MM.1S (cell line): ENCODE measurements around the gene CTRB2.

ENCODE experiments used
- DNase-seq: peaks from one replicate; pipeline ENCODE4 v3.0.0-alpha.2; 2015
- H2AFZ ChIP-seq: fragments of 300-600 bp; sonication (generic); 2 replicates; pipeline ENCODE4 v1.6.0; 2016; ENCODE audit warnings: antibody characterized with exemption, low read length
- H3F3A ChIP-seq: fragments of 300-600 bp; sonication (generic); 2 replicates; pipeline ENCODE4 v1.6.1; 2016; ENCODE audit warnings: mild to moderate bottlenecking, antibody characterized with exemption, low read length, moderate library complexity, mixed read lengths; ENCODE audit not compliant: insufficient read depth
- H3K27ac ChIP-seq: fragments of 300-600 bp; sonication (generic); 2 replicates; pipeline ENCODE4 v1.5.1; 2016; ENCODE audit warnings: mild to moderate bottlenecking, low read length
- H3K27me3 ChIP-seq: fragments of 300-600 bp; sonication (generic); replicated peaks from 2 replicates; pipeline ENCODE4 v1.6.0; 2016; ENCODE audit warnings: low read length; ENCODE audit not compliant: insufficient read depth
- H3K36me3 ChIP-seq: fragments of 300-600 bp; sonication (generic); replicated peaks from 2 replicates; pipeline ENCODE4 v1.6.1; 2016; ENCODE audit warnings: mild to moderate bottlenecking, low read length, mixed read lengths; ENCODE audit not compliant: insufficient read depth
- H3K4me1 ChIP-seq: fragments of 300-600 bp; sonication (generic); 2 replicates; pipeline ENCODE4 v1.6.1; 2016; ENCODE audit warnings: low read length, mixed read lengths
- H3K4me2 ChIP-seq: fragments of 300-600 bp; sonication (generic); 2 replicates; pipeline ENCODE4 v1.6.0; 2016; ENCODE audit warnings: low read depth, low read length
- H3K4me3 ChIP-seq: fragments of 300-600 bp; sonication (generic); 2 replicates; pipeline ENCODE4 v1.5.1; 2016; ENCODE audit warnings: low read length, mixed read lengths
- H3K79me2 ChIP-seq: fragments of 300-600 bp; sonication (generic); 2 replicates; pipeline ENCODE4 v1.6.1; 2016; ENCODE audit warnings: mixed run types, low read length, mixed read lengths
- H3K9ac ChIP-seq: fragments of 300-600 bp; sonication (generic); 2 replicates; pipeline ENCODE4 v1.6.1; 2016; ENCODE audit warnings: low read length, mixed read lengths
- H3K9me2 ChIP-seq: fragments of 300-600 bp; sonication (generic); replicated peaks from 2 replicates; pipeline ENCODE4 v1.6.1; 2016; ENCODE audit warnings: mild to moderate bottlenecking, low read length, mixed read lengths; ENCODE audit not compliant: insufficient read depth
- H3K9me3 ChIP-seq: fragments of 300-600 bp; sonication (generic); replicated peaks from 2 replicates; pipeline ENCODE4 v1.6.1; 2016; ENCODE audit warnings: mild to moderate bottlenecking, low read length, mixed read lengths; ENCODE audit not compliant: insufficient read depth
- H4K20me1 ChIP-seq: fragments of 300-600 bp; sonication (generic); 2 replicates; pipeline ENCODE4 v1.6.1; 2016; ENCODE audit warnings: mild to moderate bottlenecking, low read length, moderate library complexity, mixed read lengths; ENCODE audit not compliant: insufficient read depth
- CTCF ChIP-seq: fragments of 300-600 bp; sonication (generic); IDR thresholded peaks from 2 replicates; pipeline ENCODE4 v1.5.1; 2016; ENCODE audit warnings: antibody characterized with exemption, low read length, mixed read lengths
- EZH2 ChIP-seq: fragments of 300-600 bp; sonication (generic); optimal IDR thresholded peaks from 2 replicates; pipeline ENCODE3; 2017; ENCODE audit warnings: low read depth, mild to moderate bottlenecking, antibody characterized with exemption, low read length, mixed read lengths
- EZH2phosphoT487 ChIP-seq: fragments of 300-600 bp; sonication (generic); IDR thresholded peaks from 2 replicates; pipeline ENCODE4 v1.6.1; 2018; ENCODE audit warnings: antibody characterized with exemption, low read length

CTRB2 gene

GRCh38 chr16:75218256-75219076, 11.5 kb upstream of the CTRB2 start, which contains the start of gene CTRB1:
CTRB1 (plus strand) TSS chr16:75218988; CDS start chr16:75219008, 20 bp downstream.
- H4K20me1 ChIP-seq, result no peaks in the 10 kb centered on the region
- H3K27ac ChIP-seq, result no peak within 1 kb of the TSS
- H2AFZ ChIP-seq, result no peak within 1 kb of the TSS
- no peaks in the 10 kb centered on the region for H3K27me3 ChIP-seq
- H3K79me2 ChIP-seq, result no peaks in the 10 kb centered on the region
- no peaks in the 10 kb centered on the region for H3K9me3 ChIP-seq
- no peak within 1 kb of the TSS for H3K4me3 ChIP-seq
- TF ChIP-seq EZH2phosphoT487 (no peak), CTCF (no peak)
- no peaks in the 10 kb centered on the region for H3K4me1 ChIP-seq
- no peak within 1 kb of the TSS for H3K4me2 ChIP-seq
- H3K9me2 ChIP-seq, result no peaks in the 10 kb centered on the region
- DNase-seq, result no peak
- no peak within 1 kb of the TSS for H3K9ac ChIP-seq
- H3F3A ChIP-seq, result no peaks in the 10 kb centered on the region
- no peaks in the 10 kb centered on the region for H3K36me3 ChIP-seq

GRCh38 chr16:75217389-75217851, 10.5 kb upstream of the CTRB2 start:
- Histone ChIP-seq H3K27me3 (no peaks in the 10 kb centered on the region), H3K9me2 (no peaks in the 10 kb centered on the region), H3K4me2 (no peak overlapping the region), H3K9me3 (no peaks in the 10 kb centered on the region), H4K20me1 (no peaks in the 10 kb centered on the region), H3K4me3 (no peak overlapping the region), H3K79me2 (no peaks in the 10 kb centered on the region), H3F3A (no peaks in the 10 kb centered on the region), H2AFZ (no peak overlapping the region), H3K4me1 (no peaks in the 10 kb centered on the region), H3K27ac (no peak overlapping the region), H3K36me3 (no peaks in the 10 kb centered on the region), H3K9ac (no peak overlapping the region)
- TF ChIP-seq CTCF, result no peak
- TF ChIP-seq EZH2phosphoT487, result no peak
- no peak for TF ChIP-seq EZH2
- DNase-seq, result no peak

GRCh38 chr16:75216576-75216975, 9.6 kb upstream of the CTRB2 start:
- H3K4me1 ChIP-seq, result no peaks in the 10 kb centered on the region
- no peak overlapping the region for H3K27ac ChIP-seq

More at GRCh38 chr16:75216576-75216975, 9.6 kb upstream of the CTRB2 start:
- H3K9me2 ChIP-seq, result no peaks in the 10 kb centered on the region
- no peak for DNase-seq
- no peak overlapping the region for H3K4me3 ChIP-seq
- H3K36me3 ChIP-seq, result no peaks in the 10 kb centered on the region
- no peaks in the 10 kb centered on the region for H3K27me3 ChIP-seq
- no peaks in the 10 kb centered on the region for H3F3A ChIP-seq
- H2AFZ ChIP-seq, result no peak overlapping the region
- H3K4me2 ChIP-seq, result no peak overlapping the region
- no peak overlapping the region for H3K9ac ChIP-seq
- TF ChIP-seq EZH2phosphoT487, result no peak
- TF ChIP-seq CTCF, result no peak
- no peaks in the 10 kb centered on the region for H3K9me3 ChIP-seq
- H4K20me1 ChIP-seq, result no peaks in the 10 kb centered on the region
- H3K79me2 ChIP-seq, result no peaks in the 10 kb centered on the region
